Right kidney (tissue), 9 donors: ENCODE results near the gene FLOT1.

ENCODE experiments used
- DNase-seq: peaks from one replicate; pipeline ENCODE4 v3.0.0-alpha.2; 2016
- long read RNA-seq, 8 donors: transcript quantifications; one replicate each; lab custom pipeline, GENCODE V29; 2026

Gene FLOT1
- long read RNA-seq, donor 1, transcript FLOT1-201 (13 exons, 1,912 nt), result major isoform, 42 of 105 reads
- long read RNA-seq, donor 1, partial matches to known transcripts, result 63 of 105 reads
- long read RNA-seq, donor 1, other reads (novel, unspliced or antisense), result 0 of 105 reads
- long read RNA-seq, donor 2, transcript FLOT1-201 (13 exons, 1,912 nt), result major isoform, 22 of 46 reads
- long read RNA-seq, donor 2, partial matches to known transcripts, result 24 of 46 reads
- long read RNA-seq, donor 2, other reads (novel, unspliced or antisense), result 0 of 46 reads
- long read RNA-seq, donor 3, transcript FLOT1-201 (13 exons, 1,912 nt), result major isoform, 5 of 19 reads
- long read RNA-seq, donor 3, partial matches to known transcripts, result 12 of 19 reads
- long read RNA-seq, donor 3, other reads (novel, unspliced or antisense), result 0 of 19 reads
- long read RNA-seq, donor 4, transcript FLOT1-201 (13 exons, 1,912 nt), result major isoform, 14 of 56 reads
- long read RNA-seq, donor 4, partial matches to known transcripts, result 42 of 56 reads
- long read RNA-seq, donor 4, other reads (novel, unspliced or antisense), result 0 of 56 reads
- long read RNA-seq, donor 5, transcript FLOT1-201 (13 exons, 1,912 nt), result major isoform, 22 of 69 reads
- long read RNA-seq, donor 5, partial matches to known transcripts, result 44 of 69 reads
- long read RNA-seq, donor 5, other reads (novel, unspliced or antisense), result 0 of 69 reads
- long read RNA-seq, donor 6, transcript FLOT1-201 (13 exons, 1,912 nt), result major isoform, 28 of 82 reads
- long read RNA-seq, donor 6, partial matches to known transcripts, result 54 of 82 reads
- long read RNA-seq, donor 6, other reads (novel, unspliced or antisense), result 0 of 82 reads
- long read RNA-seq, donor 7, transcript FLOT1-201 (13 exons, 1,912 nt), result major isoform, 40 of 102 reads
- long read RNA-seq, donor 7, partial matches to known transcripts, result 59 of 102 reads
- long read RNA-seq, donor 7, other reads (novel, unspliced or antisense), result 0 of 102 reads
- long read RNA-seq, donor 8, transcript FLOT1-201 (13 exons, 1,912 nt), result major isoform, 24 of 53 reads
- long read RNA-seq, donor 8, partial matches to known transcripts, result 26 of 53 reads
- long read RNA-seq, donor 8, other reads (novel, unspliced or antisense), result 0 of 53 reads

- peak; percentile 92 for DNase-seq
Observed at GRCh38 chr6:30742316-30743098, at the start of gene FLOT1. Gene FLOT1, minus strand, starts transcription at chr6:30742687. Its CDS starts 498 bp downstream, at chr6:30742189.

GRCh38 chr6:30790724-30791383, 48.4 kb upstream of the FLOT1 start:
- no peak for DNase-seq

GRCh38 chr6:30789606-30790005, 47.1 kb upstream of the FLOT1 start:
- no peak for DNase-seq

- no peak for DNase-seq
Observed at GRCh38 chr6:30787954-30788353, 45.5 kb upstream of the FLOT1 start.

- no peak for DNase-seq
Observed at GRCh38 chr6:30782425-30783014, 40.0 kb upstream of the FLOT1 start.

GRCh38 chr6:30781743-30782424, 39.4 kb upstream of the FLOT1 start:
- DNase-seq, result peak; percentile 44

- no peak for DNase-seq
Observed at GRCh38 chr6:30781395-30781742, 38.9 kb upstream of the FLOT1 start.

GRCh38 chr6:30780642-30780920, 38.1 kb upstream of the FLOT1 start:
- DNase-seq, result no peak

GRCh38 chr6:30779850-30780641, 37.6 kb upstream of the FLOT1 start:
- no peak for DNase-seq

- no peak for DNase-seq
Observed at GRCh38 chr6:30778001-30778635, 35.6 kb upstream of the FLOT1 start.

GRCh38 chr6:30777155-30777485, 34.6 kb upstream of the FLOT1 start:
- no peak for DNase-seq

GRCh38 chr6:30776390-30777154, 34.1 kb upstream of the FLOT1 start:
- no peak for DNase-seq

- DNase-seq, result no peak
Observed at GRCh38 chr6:30775104-30775503, 32.6 kb upstream of the FLOT1 start.

- no peak for DNase-seq
Observed at GRCh38 chr6:30774701-30775100, 32.2 kb upstream of the FLOT1 start.

- no peak for DNase-seq
Observed at GRCh38 chr6:30770592-30770991, 28.1 kb upstream of the FLOT1 start.

- DNase-seq, result no peak
Observed at GRCh38 chr6:30769853-30770524, 27.5 kb upstream of the FLOT1 start.

- no peak for DNase-seq
Observed at GRCh38 chr6:30769088-30769852, 26.8 kb upstream of the FLOT1 start.
